GM12878 (cell line): ENCODE measurements around the gene ZBTB7B. TPM values are rescaled to one million over a fixed set of nuclear protein-coding genes. Genes with fewer than 3 reads are reported as not detected.

Source experiments
- ATAC-seq: fragments of 200-7000 bp; cut with Tn5 transposase; 3 replicates; pipeline ENCODE4 v1.9.1; 2020; ENCODE audit warnings: mild to moderate bottlenecking, moderate library complexity
- BruUV-seq: library from RNA; stranded (reverse); fragments of 400-500 nt; replicated peaks from 2 replicates; lab custom pipeline; 2021; lab: Mats Ljungman, UMichigan
- CTCF ChIA-PET: fragments of 300-600 bp; sonication (Branson Sonifier 250); formaldehyde crosslinking; extraction: SDS; loops from one replicate; lab custom pipeline; 2021; ENCODE audit warnings: inconsistent platforms; lab: Yijun Ruan, JAX
- POLR2A ChIA-PET: fragments of 350-600 bp; formaldehyde crosslinking; extraction: SDS; loops from one replicate; lab custom pipeline; 2021; ENCODE audit warnings: inconsistent platforms; lab: Charles Lee
- RAD21 ChIA-PET: fragments of 300-600 bp; sonication (Branson Sonifier 250); formaldehyde crosslinking; loops from one replicate; lab custom pipeline; 2023; ENCODE audit warnings: antibody characterized with exemption; ENCODE audit not compliant: unreplicated experiment; lab: Charles Lee
- SMC1A ChIA-PET: fragments of 300-600 bp; sonication (Branson Sonifier 250); formaldehyde crosslinking; loops from one replicate; lab custom pipeline; 2023; ENCODE audit not compliant: unreplicated experiment, uncharacterized antibody; lab: Charles Lee
- DNase-seq: peaks from one replicate; pipeline ENCODE4 v3.0.0-alpha.2; 2011; ENCODE audit warnings: low read depth, low spot score
- FAIRE-seq: peaks from 3 replicates; lab custom pipeline; 2011; peaks lifted over from hg19 to GRCh38; lab: Jason Lieb, UNC
- H2AFZ ChIP-seq: 2 replicates; pipeline ENCODE4 v1.6.0; 2011; ENCODE audit warnings: low read depth, low read length, control low read depth; ENCODE audit not compliant: control insufficient read depth
- H3K27ac ChIP-seq: 2 replicates; pipeline ENCODE4 v1.5.1; 2011; ENCODE audit warnings: control low read depth; ENCODE audit not compliant: control insufficient read depth, insufficient read depth
- H3K27me3 ChIP-seq, 2 experiments: replicated peaks in 1 of 2; 2 replicates each; pipeline versions ENCODE4 v1.6.0 to v1.6.1; 2011; ENCODE audit warnings: low read length in 1 of 2; ENCODE audit not compliant: control insufficient read depth in 2 of 2, insufficient read depth in 2 of 2
- H3K36me3 ChIP-seq, 2 experiments: 2 replicates each; pipeline ENCODE4 v1.5.1; 2011; ENCODE audit warnings: low read length in 1 of 2; ENCODE audit not compliant: control insufficient read depth in 2 of 2, insufficient read depth in 2 of 2
- H3K4me1 ChIP-seq: 2 replicates; pipeline ENCODE4 v1.6.1; 2011; ENCODE audit warnings: mild to moderate bottlenecking, low read length, moderate library complexity, mixed read lengths; ENCODE audit not compliant: control insufficient read depth, insufficient read depth
- H3K4me2 ChIP-seq: 2 replicates; pipeline ENCODE4 v1.6.0; 2011; ENCODE audit warnings: control low read depth; ENCODE audit not compliant: control insufficient read depth, insufficient read depth
- H3K4me3 ChIP-seq: fragments of 200-600 bp; sonication (generic); 2 replicates; pipeline ENCODE4 v1.5.1; 2016
- H3K79me2 ChIP-seq: 2 replicates; pipeline ENCODE4 v1.6.0; 2011; ENCODE audit warnings: low read length; ENCODE audit not compliant: control insufficient read depth, insufficient read depth
- H3K9ac ChIP-seq: 2 replicates; pipeline ENCODE4 v1.8.0; 2011; ENCODE audit warnings: low read length, control low read depth, mixed read lengths; ENCODE audit not compliant: control insufficient read depth, insufficient read depth
- H3K9me3 ChIP-seq: replicated peaks from 3 replicates; pipeline ENCODE4 v1.5.1; 2011; ENCODE audit warnings: mild to moderate bottlenecking, low read length; ENCODE audit not compliant: control insufficient read depth, insufficient read depth
- H4K20me1 ChIP-seq: 2 replicates; pipeline ENCODE4 v1.6.0; 2011; ENCODE audit not compliant: control insufficient read depth, insufficient read depth
- PAX5 ChIP-seq: IDR thresholded peaks from 2 replicates; pipeline ENCODE4 v1.6.1; 2011; ENCODE audit warnings: low read depth, low read length, borderline replicate concordance
- RBBP5 ChIP-seq: fragments of 200-600 bp; sonication (generic); conservative IDR thresholded peaks from 2 replicates; pipeline ENCODE4 v1.6.1; 2016
- RFX5 ChIP-seq: IDR thresholded peaks from 2 replicates; pipeline ENCODE4 v1.6.1; 2011; ENCODE audit warnings: low read depth, low read length, improper control_type of control experiment
- RUNX3 ChIP-seq: IDR thresholded peaks from 2 replicates; pipeline ENCODE4 v1.6.1; 2012; ENCODE audit warnings: low read length, inconsistent platforms
- YBX1 ChIP-seq: fragments of 450-650 bp; IDR thresholded peaks from 2 replicates; pipeline ENCODE4 v1.6.1; 2016; ENCODE audit warnings: antibody characterized with exemption
- ZNF274 ChIP-seq: IDR thresholded peaks from one replicate; pipeline ENCODE4 v1.8.0; 2011; ENCODE audit not compliant: insufficient read length, insufficient read depth
- WGBS: methylation state at CpG from one replicate; pipeline ENCODE4 v1.1.6; 2016; ENCODE audit warnings: low lambda C conversion rate; ENCODE audit not compliant: insufficient replicate concordance, insufficient coverage; ENCODE audit errors: missing lambda C conversion rate; 5-methylcytosine and 5-hydroxymethylcytosine counted together
- in situ Hi-C: fragments of 300-500 bp; cut with MboI; formaldehyde crosslinking; loops from 9 replicates; pipeline ENCODE4 v1.14.3; 2018; ENCODE audit warnings: mixed read lengths
- intact Hi-C: fragments of 100-400 bp; cut with micrococcal nuclease; formaldehyde crosslinking; loops from one replicate; pipeline ENCODE4 v1.14.2; 2022; ENCODE audit not compliant: unreplicated experiment
- polyA plus RNA-seq, 11 experiments: library from polyadenylated mRNA; depleted of rRNA in 4 of 11; unstranded in 6 of 11; stranded (reverse) in 5 of 11; fragments of >200 nt; fragmentation: Nextera tagmentation in 4 of 11; fragmentation: Illumina TruSeq in 1 of 11; extraction: Ambion mirVana in 4 of 11; extraction: Trizol in 1 of 11; gene quantifications; 1 replicate in 1 of 11; 2 replicates in 10 of 11; pipeline versions ENCODE4 v1.2.1 to v1.2.3, GENCODE V29; 2011 to 2016; ENCODE audit warnings: inconsistent platforms in 2 of 11, missing spikeins in 2 of 11, low read depth in 1 of 11
- total RNA-seq, 4 experiments: library from RNA; depleted of rRNA in 3 of 4; stranded (reverse); fragments of >200 nt in 3 of 4; fragmentation: Illumina TruSeq in 1 of 4; extraction: Trizol in 1 of 4; gene quantifications; 2 replicates each; pipeline versions ENCODE4 v1.2.1 to v1.2.3, GENCODE V29; 2013 to 2021
- TF ChIP-seq, protein P1 (sequence below): fragments of 450-650 bp; conservative IDR thresholded peaks from 2 replicates; pipeline ENCODE4 v1.6.1; 2017; ENCODE audit warnings: mild to moderate bottlenecking, moderate library complexity

Gene ZBTB7B
- total and polyA plus RNA-seq, 10 of the 15 experiments (the other 5 are each of a cell fraction or from before 2014, with no cell fraction given) = 0.11 to 44.9 (median 11.3) TPM

- ChIA-PET CTCF (interaction anchor here (3.5 kb wide), 1 partner anchor 12 kb away, joined by 11 read pairs; the partner anchor contains the start of gene PBXIP1), SMC1A (interaction anchor here (0.6 to 0.9 kb wide), 2 partner anchors 28 to 31 kb away, joined by 3 read pairs; no protein-coding TSS in a partner anchor), POLR2A (interaction anchor here (1.6 kb wide), 1 partner anchor 12 kb away, joined by 4 read pairs; the partner anchor contains the start of gene PBXIP1), RAD21 (no interaction called here)
- Histone ChIP-seq H3K79me2 (peaks cover 34% of the 10 kb centered on the region), H3K9me3 (no peaks in the 10 kb centered on the region), H3K4me3 (no peak overlapping the region), H3K9ac (no peak overlapping the region), H2AFZ (no peak overlapping the region), H3K27me3 (no peaks in the 10 kb centered on the region), H4K20me1 (no peaks in the 10 kb centered on the region), H3K4me1 (peaks cover 22% of the 10 kb centered on the region), H3K36me3 (peaks cover 12% of the 10 kb centered on the region in 2 experiments; a peak in 3 of 4 replicates), H3K4me2 (no peak overlapping the region), H3K27ac (no peak overlapping the region)
- TF ChIP-seq RBBP5 (no peak), RFX5 (no peak), RUNX3 (no peak), PAX5 (no peak), YBX1 (no peak), ZNF274 (no peak)
- TF ChIP-seq, protein P1, sequence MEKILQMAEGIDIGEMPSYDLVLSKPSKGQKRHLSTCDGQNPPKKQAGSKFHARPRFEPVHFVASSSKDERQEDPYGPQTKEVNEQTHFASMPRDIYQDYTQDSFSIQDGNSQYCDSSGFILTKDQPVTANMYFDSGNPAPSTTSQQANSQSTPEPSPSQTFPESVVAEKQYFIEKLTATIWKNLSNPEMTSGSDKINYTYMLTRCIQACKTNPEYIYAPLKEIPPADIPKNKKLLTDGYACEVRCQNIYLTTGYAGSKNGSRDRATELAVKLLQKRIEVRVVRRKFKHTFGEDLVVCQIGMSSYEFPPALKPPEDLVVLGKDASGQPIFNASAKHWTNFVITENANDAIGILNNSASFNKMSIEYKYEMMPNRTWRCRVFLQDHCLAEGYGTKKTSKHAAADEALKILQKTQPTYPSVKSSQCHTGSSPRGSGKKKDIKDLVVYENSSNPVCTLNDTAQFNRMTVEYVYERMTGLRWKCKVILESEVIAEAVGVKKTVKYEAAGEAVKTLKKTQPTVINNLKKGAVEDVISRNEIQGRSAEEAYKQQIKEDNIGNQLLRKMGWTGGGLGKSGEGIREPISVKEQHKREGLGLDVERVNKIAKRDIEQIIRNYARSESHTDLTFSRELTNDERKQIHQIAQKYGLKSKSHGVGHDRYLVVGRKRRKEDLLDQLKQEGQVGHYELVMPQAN = no peak
- no peak for DNase-seq
- ATAC-seq = no peak
- in situ Hi-C loops (no loop called here), intact Hi-C loops (no loop called here)
- 91% methylated on average over 5 of the region's 5 CpGs for WGBS
- FAIRE-seq = no peak
- no TSS peak for BruUV-seq
Measured at GRCh38 chr1:154967331-154967950, 35.2 kb upstream of the ZBTB7B start.
